GM12801 (cell line): ENCODE results near the gene ZNF445.

ENCODE experiments used
- TF ChIP-seq, protein P1 (sequence below): IDR thresholded peaks from one replicate; pipeline ENCODE4 v1.5.1; 2011; ENCODE audit warnings: control low read depth; ENCODE audit not compliant: insufficient read length; ENCODE audit errors: extremely low read depth

ZNF445 gene

DNA sequence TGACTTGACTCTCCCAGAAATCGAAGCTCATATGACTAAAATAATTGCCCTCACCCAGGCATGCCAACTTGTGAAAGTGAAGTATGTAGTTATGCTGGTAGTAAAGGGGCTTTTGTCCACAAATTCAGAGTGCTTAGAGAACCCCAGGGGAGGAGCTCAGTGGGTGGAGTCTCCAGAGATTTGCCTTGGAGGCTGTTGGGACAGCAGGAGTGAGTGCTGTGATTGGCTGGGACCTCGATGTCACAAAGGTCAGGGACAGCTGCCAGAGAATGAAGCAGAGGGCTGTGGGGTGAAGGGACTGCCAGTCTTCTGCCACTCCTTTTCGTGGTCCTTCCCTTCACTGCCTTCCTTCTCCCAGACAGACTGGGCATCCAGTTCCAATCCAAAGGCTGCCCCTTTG, 49.8 kb downstream of the ZNF445 start:
- TF ChIP-seq, protein P1, sequence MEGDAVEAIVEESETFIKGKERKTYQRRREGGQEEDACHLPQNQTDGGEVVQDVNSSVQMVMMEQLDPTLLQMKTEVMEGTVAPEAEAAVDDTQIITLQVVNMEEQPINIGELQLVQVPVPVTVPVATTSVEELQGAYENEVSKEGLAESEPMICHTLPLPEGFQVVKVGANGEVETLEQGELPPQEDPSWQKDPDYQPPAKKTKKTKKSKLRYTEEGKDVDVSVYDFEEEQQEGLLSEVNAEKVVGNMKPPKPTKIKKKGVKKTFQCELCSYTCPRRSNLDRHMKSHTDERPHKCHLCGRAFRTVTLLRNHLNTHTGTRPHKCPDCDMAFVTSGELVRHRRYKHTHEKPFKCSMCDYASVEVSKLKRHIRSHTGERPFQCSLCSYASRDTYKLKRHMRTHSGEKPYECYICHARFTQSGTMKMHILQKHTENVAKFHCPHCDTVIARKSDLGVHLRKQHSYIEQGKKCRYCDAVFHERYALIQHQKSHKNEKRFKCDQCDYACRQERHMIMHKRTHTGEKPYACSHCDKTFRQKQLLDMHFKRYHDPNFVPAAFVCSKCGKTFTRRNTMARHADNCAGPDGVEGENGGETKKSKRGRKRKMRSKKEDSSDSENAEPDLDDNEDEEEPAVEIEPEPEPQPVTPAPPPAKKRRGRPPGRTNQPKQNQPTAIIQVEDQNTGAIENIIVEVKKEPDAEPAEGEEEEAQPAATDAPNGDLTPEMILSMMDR: no peak

DNA sequence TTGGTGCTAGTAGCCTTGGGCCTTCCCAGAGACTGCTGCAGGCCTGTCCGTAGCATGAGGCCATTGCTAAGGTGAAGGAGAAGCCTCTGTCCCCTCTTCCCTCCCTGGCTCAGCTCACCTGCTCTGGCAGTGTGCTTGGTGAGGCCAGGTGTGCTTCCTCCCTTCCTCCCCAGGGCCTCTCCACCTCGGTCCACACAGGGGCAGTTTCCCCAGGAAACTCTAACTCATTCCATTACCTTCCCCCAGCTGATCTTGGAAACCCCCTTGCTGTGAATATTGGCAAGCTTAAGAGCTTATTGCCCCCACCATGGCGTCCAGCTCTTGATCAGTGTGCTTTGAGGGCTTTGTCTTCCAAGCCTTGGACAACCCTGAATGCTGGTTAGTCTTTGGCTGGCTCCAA, 52.7 kb downstream of the ZNF445 start:
- TF ChIP-seq, protein P1: no peak

DNA sequence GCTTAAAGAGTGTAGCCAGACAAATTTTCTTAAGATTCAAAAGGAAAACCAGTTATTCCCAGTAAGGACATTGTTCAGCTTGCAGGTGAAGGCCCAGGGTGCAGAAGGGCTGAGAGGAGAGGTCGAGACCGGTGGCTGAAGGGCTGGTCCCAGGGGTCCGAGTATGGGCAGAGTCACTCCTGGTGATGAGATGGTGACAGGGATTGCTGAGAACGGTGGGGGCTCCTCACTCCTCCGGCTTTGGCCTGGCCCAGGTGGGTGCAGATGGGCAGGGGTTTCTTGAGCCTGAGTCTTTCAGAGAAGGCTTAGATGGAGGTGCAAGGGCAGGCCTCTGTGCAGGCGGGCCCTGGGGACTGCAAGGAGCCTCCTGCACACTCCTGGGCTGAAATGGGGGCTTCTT, 56.2 kb downstream of the ZNF445 start:
- TF ChIP-seq, protein P1: no peak

DNA sequence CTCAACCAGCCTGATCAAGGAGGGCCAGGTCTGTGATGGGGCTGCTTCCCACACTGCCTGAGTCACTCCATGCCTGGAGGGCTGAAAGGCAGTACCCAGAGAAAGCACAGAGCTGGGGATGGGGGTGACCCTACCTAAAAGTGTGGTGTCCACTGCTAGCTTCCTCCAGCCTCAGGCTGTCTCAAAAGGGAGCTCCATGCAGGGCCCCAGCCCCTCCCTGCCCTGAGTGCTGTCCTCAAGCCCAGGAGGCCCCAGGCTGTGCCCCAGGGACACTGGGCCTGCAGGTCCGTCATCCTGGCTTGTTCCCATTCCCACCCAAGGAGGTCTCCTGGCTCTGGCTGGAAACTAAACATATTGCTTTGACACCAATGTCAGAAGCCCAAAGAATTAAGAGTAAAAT, 56.8 kb downstream of the ZNF445 start:
- TF ChIP-seq, protein P1: no peak

DNA sequence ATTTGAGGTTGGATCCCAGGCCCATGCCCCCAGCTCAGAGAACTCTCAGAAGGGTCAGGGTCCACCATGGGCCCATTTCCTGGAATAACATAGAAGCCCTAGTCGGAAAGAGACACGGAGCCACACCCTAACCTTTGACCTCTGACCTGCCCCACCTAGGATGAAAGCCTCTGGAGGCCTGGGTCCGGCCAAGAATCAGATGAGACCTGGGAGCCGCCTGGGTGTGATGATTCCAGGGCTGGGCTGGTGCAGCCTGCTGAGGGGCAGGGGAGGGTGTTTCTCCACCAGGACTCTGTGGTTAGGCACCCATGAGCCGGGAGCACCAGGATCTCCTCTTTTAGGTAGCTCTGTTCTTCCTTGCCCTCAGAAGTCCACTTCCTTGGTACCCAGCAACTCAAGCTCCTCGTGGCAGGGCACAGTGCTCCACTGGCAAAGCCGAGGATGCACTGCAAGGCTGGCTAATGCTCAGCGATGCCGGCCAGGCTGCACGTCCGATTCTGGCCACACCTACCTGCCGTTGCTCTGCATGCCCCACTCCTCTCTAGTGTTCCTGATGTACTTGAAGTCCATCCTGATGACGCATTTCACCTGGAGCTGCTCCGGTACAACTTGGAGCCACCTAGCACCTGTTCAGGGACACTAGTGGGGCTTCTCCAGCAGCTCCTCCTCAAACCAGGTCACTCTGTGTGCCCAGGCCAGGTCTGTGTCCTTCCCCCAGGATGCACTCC, 57.4 kb downstream of the ZNF445 start:
- TF ChIP-seq, protein P1: no peak

DNA sequence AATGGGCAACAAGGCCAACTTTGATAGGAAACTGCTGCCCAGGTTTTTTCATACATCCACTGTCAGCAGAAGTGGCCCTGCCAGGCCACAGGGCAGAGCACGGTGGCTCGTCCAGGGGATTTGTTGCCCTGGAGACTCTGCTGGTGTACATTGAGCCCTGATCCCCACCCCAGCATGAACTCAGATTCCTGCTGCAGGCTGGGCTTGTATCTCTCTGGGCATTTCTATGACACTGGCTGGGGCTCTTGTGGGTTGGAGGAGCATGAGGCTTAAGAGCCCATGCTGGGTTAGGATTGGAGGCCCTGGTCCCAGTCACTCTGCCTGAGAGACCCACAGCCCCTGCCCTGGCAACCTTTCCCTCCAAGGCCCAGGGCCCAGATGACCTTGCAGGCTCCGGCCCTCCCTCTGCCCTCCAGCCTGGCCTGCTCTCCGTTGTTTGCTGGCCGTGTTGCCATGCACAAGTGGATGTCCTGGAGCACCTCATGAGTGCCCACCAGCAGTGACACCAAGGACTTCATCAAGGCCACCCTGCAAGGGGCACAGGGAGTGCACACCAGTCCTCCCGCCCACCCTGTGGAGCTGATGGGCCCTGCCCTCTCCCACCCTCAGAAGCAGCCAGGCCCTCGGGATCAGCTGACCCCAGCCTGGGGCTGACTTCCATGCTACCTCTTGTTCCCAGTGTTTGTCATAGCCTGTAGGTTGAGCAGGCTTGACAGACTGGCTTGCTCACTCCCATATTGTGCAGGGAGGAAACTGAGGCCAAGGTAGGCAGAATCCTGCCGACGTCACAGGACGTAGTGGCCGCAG, 58.2 kb downstream of the ZNF445 start:
- TF ChIP-seq, protein P1: no peak

DNA sequence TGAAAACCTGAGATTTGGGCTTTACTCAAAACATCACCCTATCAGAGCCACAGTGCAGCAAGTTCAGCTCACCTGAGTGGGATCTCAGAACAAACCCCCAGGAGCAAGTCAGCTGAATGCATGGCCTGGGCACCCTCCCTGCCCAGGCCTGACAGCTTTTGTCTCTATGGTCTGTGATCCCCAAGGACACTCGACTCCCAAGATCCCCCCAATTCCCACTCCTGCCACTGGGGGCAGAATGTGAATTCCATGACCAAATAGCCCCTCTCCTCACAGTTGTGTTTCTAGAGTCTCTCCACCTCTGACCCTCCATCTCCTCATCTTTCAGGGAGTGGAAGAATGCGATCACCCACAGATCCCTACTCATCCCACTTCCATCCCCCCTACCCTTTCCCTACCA, 58.9 kb downstream of the ZNF445 start:
- TF ChIP-seq, protein P1: no peak
